Right atrium auricular region (tissue), 2 donors: ENCODE results near the gene EFCAB6. TPM values are rescaled to one million over a fixed set of nuclear protein-coding genes. Genes with fewer than 3 reads are reported as not detected.

Experiments used
- DNase-seq: peaks from one replicate; pipeline ENCODE4 v3.0.0-alpha.2; 2019; ENCODE audit warnings: low spot score
- H3K27ac ChIP-seq, 2 donors: fragments of 200-600 bp; sonication (generic); 1 replicate in 1 of 2; 2 replicates in 1 of 2; pipeline ENCODE4 v1.5.1; 2016 to 2019
- H3K27me3 ChIP-seq, 2 donors: fragments of 200-600 bp; sonication (generic); one replicate each; pipeline versions ENCODE4 v1.5.1 to v1.6.0; 2017 to 2019
- H3K36me3 ChIP-seq: fragments of 200-600 bp; sonication (generic); one replicate; pipeline ENCODE4 v1.5.1; 2016
- H3K4me1 ChIP-seq, 2 donors: fragments of 200-600 bp; sonication (generic); one replicate each; pipeline versions ENCODE4 v1.5.1 to v1.6.0; 2017 to 2019
- H3K4me3 ChIP-seq, 2 donors: fragments of 200-600 bp; sonication (generic); 1 replicate in 1 of 2; 2 replicates in 1 of 2; pipeline ENCODE4 v1.5.1; 2017 to 2019; ENCODE audit warnings: mild to moderate bottlenecking in 1 of 2, moderate library complexity in 1 of 2
- H3K9me3 ChIP-seq, 2 donors: fragments of 200-600 bp; sonication (generic); one replicate each; pipeline ENCODE4 v1.5.1; 2019
- CTCF ChIP-seq, 2 donors: fragments of 200-600 bp; sonication (generic); IDR thresholded peaks; one replicate each; pipeline ENCODE4 v1.5.1; 2019; ENCODE audit warnings: antibody characterized with exemption in 2 of 2
- total RNA-seq, 2 donors: library from RNA; depleted of rRNA; stranded (reverse); fragments of >200 nt; gene quantifications; one replicate each; pipeline ENCODE4 v1.1.0, GENCODE V29; 2016

EFCAB6 gene
- total RNA-seq, 2 donors from 2014 or later = 1.5 TPM

- no peak for TF ChIP-seq CTCF (IDR thresholded peaks at IDR 0.05)
- H3K27me3 ChIP-seq = no peaks in the 10 kb centered on the region
- H3K27ac ChIP-seq = no peak overlapping the region
- no peak for DNase-seq
- H3K4me1 ChIP-seq = no peaks in the 10 kb centered on the region
- H3K4me3 ChIP-seq = no peak overlapping the region
- peaks cover 0 to 10% of the 10 kb centered on the region in 2 donors for H3K9me3 ChIP-seq
- no peaks in the 10 kb centered on the region for H3K36me3 ChIP-seq
Observed at GRCh38 chr22:43554259-43554636, 257.9 kb downstream of the EFCAB6 start.

- H3K36me3 ChIP-seq = no peaks in the 10 kb centered on the region
- H3K27ac ChIP-seq = no peak overlapping the region
- peaks cover 0 to 10% of the 10 kb centered on the region in 2 donors for H3K9me3 ChIP-seq
- TF ChIP-seq CTCF (IDR thresholded peaks at IDR 0.05) = no peak
- H3K4me1 ChIP-seq = no peaks in the 10 kb centered on the region
- H3K27me3 ChIP-seq = no peaks in the 10 kb centered on the region
- DNase-seq = peak; percentile 16
- H3K4me3 ChIP-seq = no peak overlapping the region
Observed at GRCh38 chr22:43553451-43554258, 258.4 kb downstream of the EFCAB6 start.

- no peak for DNase-seq
- H3K9me3 ChIP-seq = no peaks in the 10 kb centered on the region
- H3K36me3 ChIP-seq = no peaks in the 10 kb centered on the region
- TF ChIP-seq CTCF (IDR thresholded peaks at IDR 0.05) = no peak
- H3K4me1 ChIP-seq = no peaks in the 10 kb centered on the region
- H3K27me3 ChIP-seq = no peaks in the 10 kb centered on the region
- no peak overlapping the region for H3K27ac ChIP-seq
- no peak overlapping the region for H3K4me3 ChIP-seq
Observed at GRCh38 chr22:43550672-43551071, 261.4 kb downstream of the EFCAB6 start.

GRCh38 chr22:43550024-43550620, 262.0 kb downstream of the EFCAB6 start:
- H3K27me3 ChIP-seq = no peaks in the 10 kb centered on the region
- H3K9me3 ChIP-seq = no peaks in the 10 kb centered on the region
- H3K36me3 ChIP-seq = no peaks in the 10 kb centered on the region
- no peak overlapping the region for H3K4me3 ChIP-seq
- TF ChIP-seq CTCF (IDR thresholded peaks at IDR 0.05) = no peak
- H3K4me1 ChIP-seq = no peaks in the 10 kb centered on the region
- no peak overlapping the region for H3K27ac ChIP-seq
- no peak for DNase-seq

GRCh38 chr22:43546186-43546585, 265.9 kb downstream of the EFCAB6 start:
- Histone ChIP-seq H3K4me1 (no peaks in the 10 kb centered on the region), H3K4me3 (no peak overlapping the region), H3K27ac (no peak overlapping the region), H3K9me3 (no peaks in the 10 kb centered on the region), H3K27me3 (no peaks in the 10 kb centered on the region), H3K36me3 (no peaks in the 10 kb centered on the region)
- no peak for TF ChIP-seq CTCF (IDR thresholded peaks at IDR 0.05)
- DNase-seq = no peak
